NT2/D1 (cell line): Measurements from ENCODE around the gene TMEM26.

Experiments used
- DNase-seq: peaks from one replicate; pipeline ENCODE4 v3.0.0-alpha.2; 2011; ENCODE audit warnings: low read depth, low spot score
- H3K27me3 ChIP-seq: 2 replicates; pipeline ENCODE4 v1.6.0; 2011; ENCODE audit warnings: mild to moderate bottlenecking; ENCODE audit not compliant: insufficient read length, insufficient read depth
- H3K36me3 ChIP-seq: 2 replicates; pipeline ENCODE4 v1.6.1; 2011; ENCODE audit warnings: mild to moderate bottlenecking, low read length, mixed read lengths; ENCODE audit not compliant: insufficient read depth, insufficient read length
- H3K4me1 ChIP-seq: 2 replicates; pipeline ENCODE4 v1.5.1; 2011; ENCODE audit not compliant: insufficient read depth, insufficient read length
- H3K4me3 ChIP-seq: 2 replicates; pipeline ENCODE4 v1.5.1; 2011; ENCODE audit warnings: low read depth; ENCODE audit not compliant: insufficient read length
- H3K9ac ChIP-seq: 2 replicates; pipeline ENCODE4 v1.6.0; 2011; ENCODE audit warnings: low read depth; ENCODE audit not compliant: insufficient read length
- H3K9me3 ChIP-seq: 2 replicates; pipeline ENCODE4 v1.5.1; 2011; ENCODE audit warnings: mild to moderate bottlenecking, low read length; ENCODE audit not compliant: insufficient read depth
- SUZ12 ChIP-seq: IDR thresholded peaks from 2 replicates; pipeline ENCODE4 v1.6.1; 2011; ENCODE audit not compliant: insufficient read length, insufficient read depth; ENCODE audit errors: extremely low read depth
- YY1 ChIP-seq: IDR thresholded peaks from 2 replicates; pipeline ENCODE4 v1.6.1; 2011; ENCODE audit not compliant: insufficient read length, insufficient read depth
- ZNF274 ChIP-seq: IDR thresholded peaks from 2 replicates; pipeline ENCODE4 v1.6.1; 2011; ENCODE audit warnings: mild to moderate bottlenecking, low read depth, low read length

The TMEM26 gene

GRCh38 chr10:61452655-61453641, at the start of gene TMEM26:
Gene TMEM26, minus strand, starts transcription at chr10:61453381. Its CDS starts 300 bp downstream, at chr10:61453081.
- H3K36me3 ChIP-seq, result no peaks in the 10 kb centered on the region
- peak within 1 kb of the TSS; percentile 64 for H3K9ac ChIP-seq
- TF ChIP-seq ZNF274, result no peak
- TF ChIP-seq YY1, result no peak
- peak; percentile 63 for TF ChIP-seq SUZ12
- DNase-seq, result no peak
- peak within 1 kb of the TSS; percentile 59 for H3K4me3 ChIP-seq
- H3K4me1 ChIP-seq, result no peaks in the 10 kb centered on the region
- H3K27me3 ChIP-seq, result peaks cover 49% of the 10 kb centered on the region
- no peaks in the 10 kb centered on the region for H3K9me3 ChIP-seq

- Histone ChIP-seq H3K4me3 (no peak overlapping the region), H3K9me3 (no peaks in the 10 kb centered on the region), H3K36me3 (no peaks in the 10 kb centered on the region), H3K9ac (no peak overlapping the region), H3K4me1 (no peaks in the 10 kb centered on the region), H3K27me3 (no peaks in the 10 kb centered on the region)
- TF ChIP-seq YY1 (no peak), SUZ12 (no peak), ZNF274 (no peak)
- DNase-seq, result no peak
Observed at GRCh38 chr10:61500460-61500859, 47.3 kb upstream of the TMEM26 start.

- H3K9me3 ChIP-seq, result no peaks in the 10 kb centered on the region
- H3K4me1 ChIP-seq, result no peaks in the 10 kb centered on the region
- TF ChIP-seq SUZ12, result no peak
- no peak for TF ChIP-seq ZNF274
- no peak for TF ChIP-seq YY1
- H3K4me3 ChIP-seq, result no peak overlapping the region
- no peak overlapping the region for H3K9ac ChIP-seq
- DNase-seq, result no peak
- no peaks in the 10 kb centered on the region for H3K27me3 ChIP-seq
- H3K36me3 ChIP-seq, result no peaks in the 10 kb centered on the region
Observed at GRCh38 chr10:61492364-61492995, 39.3 kb upstream of the TMEM26 start.

GRCh38 chr10:61487506-61487905, 34.3 kb upstream of the TMEM26 start:
- Histone ChIP-seq H3K27me3 (no peaks in the 10 kb centered on the region), H3K4me3 (no peak overlapping the region), H3K4me1 (no peaks in the 10 kb centered on the region), H3K36me3 (no peaks in the 10 kb centered on the region), H3K9me3 (no peaks in the 10 kb centered on the region), H3K9ac (no peak overlapping the region)
- DNase-seq, result no peak
- no peak for TF ChIP-seq ZNF274
- no peak for TF ChIP-seq SUZ12
- no peak for TF ChIP-seq YY1

- TF ChIP-seq YY1, result no peak
- Histone ChIP-seq H3K36me3 (no peaks in the 10 kb centered on the region), H3K27me3 (no peaks in the 10 kb centered on the region), H3K4me1 (no peaks in the 10 kb centered on the region), H3K9me3 (no peaks in the 10 kb centered on the region), H3K9ac (no peak overlapping the region), H3K4me3 (no peak overlapping the region)
- no peak for DNase-seq
Observed at GRCh38 chr10:61486738-61487396, 33.7 kb upstream of the TMEM26 start.

GRCh38 chr10:61486251-61486650, 33.1 kb upstream of the TMEM26 start:
- TF ChIP-seq ZNF274 (no peak), YY1 (no peak), SUZ12 (no peak)
- Histone ChIP-seq H3K4me1 (no peaks in the 10 kb centered on the region), H3K4me3 (no peak overlapping the region), H3K9me3 (no peaks in the 10 kb centered on the region), H3K27me3 (no peaks in the 10 kb centered on the region), H3K9ac (no peak overlapping the region), H3K36me3 (no peaks in the 10 kb centered on the region)
- DNase-seq, result no peak

GRCh38 chr10:61481597-61481996, 28.4 kb upstream of the TMEM26 start:
- no peak for DNase-seq
- no peaks in the 10 kb centered on the region for H3K36me3 ChIP-seq
- H3K4me1 ChIP-seq, result no peaks in the 10 kb centered on the region

More at GRCh38 chr10:61481597-61481996, 28.4 kb upstream of the TMEM26 start:
- Histone ChIP-seq H3K27me3 (no peaks in the 10 kb centered on the region), H3K9ac (no peak overlapping the region), H3K9me3 (no peaks in the 10 kb centered on the region), H3K4me3 (no peak overlapping the region)
- TF ChIP-seq YY1 (no peak), ZNF274 (no peak), SUZ12 (no peak)
